H1 (cell line): ENCODE results near the gene AP3D1.

ENCODE experiments used
- POLR2A ChIP-seq, 2 experiments: IDR thresholded peaks; 1 replicate in 1 of 2; 2 replicates in 1 of 2; pipeline ENCODE4 v1.6.1; 2011; ENCODE audit warnings: low read depth in 2 of 2, low read length in 2 of 2, mild to moderate bottlenecking in 2 of 2; ENCODE audit errors: control extremely low read depth in 1 of 2
- SAP30 ChIP-seq: fragments of 300-600 bp; sonication (generic); IDR thresholded peaks from 2 replicates; pipeline ENCODE4 v1.7.1; 2012; ENCODE audit warnings: low read length, moderate library complexity, mild to moderate bottlenecking, inconsistent platforms; ENCODE audit not compliant: insufficient read depth, insufficient replicate concordance
- SRF ChIP-seq: IDR thresholded peaks from 2 replicates; pipeline ENCODE4 v1.6.1; 2011; ENCODE audit warnings: mild to moderate bottlenecking, low read depth, low read length, moderate library complexity
- TF ChIP-seq, protein P1 (sequence below), 3 experiments: IDR thresholded peaks; 1 replicate in 2 of 3; 2 replicates in 1 of 3; pipeline versions ENCODE4 v1.5.1 to v1.6.1; 2011; ENCODE audit warnings: low read length in 3 of 3, mild to moderate bottlenecking in 3 of 3, inconsistent platforms in 2 of 3, low read depth in 1 of 3, moderate library complexity in 1 of 3; ENCODE audit not compliant: insufficient read depth in 1 of 3; ENCODE audit errors: control extremely low read depth in 1 of 3

DNA sequence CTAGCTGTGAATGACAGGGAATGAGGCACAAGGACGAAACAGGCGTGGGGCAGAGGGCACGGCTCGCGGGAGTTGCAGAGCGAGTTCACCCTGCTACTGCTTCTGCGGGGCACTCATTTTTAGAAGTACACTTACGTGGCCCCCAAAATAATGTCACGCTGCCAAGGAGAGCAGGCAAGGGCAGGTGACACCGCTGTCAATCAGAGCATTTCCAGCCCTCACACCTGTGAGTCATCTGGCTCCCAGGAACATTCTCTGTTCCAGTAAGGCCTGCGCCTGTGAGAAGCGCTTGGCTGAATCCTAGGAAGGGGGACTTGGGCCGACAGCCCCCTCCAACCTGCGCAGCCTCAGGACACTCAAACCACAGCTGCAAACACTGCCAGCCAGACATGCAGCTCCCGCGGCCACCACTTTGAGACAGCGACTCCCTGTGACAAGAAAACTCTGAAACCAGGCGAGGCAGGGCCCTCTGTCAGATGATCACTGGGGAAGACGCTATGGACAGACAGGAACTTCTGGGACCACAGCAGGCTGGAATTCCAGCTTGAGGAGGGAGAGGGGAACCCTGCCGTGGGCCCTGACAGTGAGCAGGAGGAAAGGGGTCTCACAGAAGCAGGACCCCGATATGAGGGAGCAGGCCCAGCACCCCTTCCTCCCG is 25.1 kb upstream of the AP3D1 start:
- TF ChIP-seq, protein P1, sequence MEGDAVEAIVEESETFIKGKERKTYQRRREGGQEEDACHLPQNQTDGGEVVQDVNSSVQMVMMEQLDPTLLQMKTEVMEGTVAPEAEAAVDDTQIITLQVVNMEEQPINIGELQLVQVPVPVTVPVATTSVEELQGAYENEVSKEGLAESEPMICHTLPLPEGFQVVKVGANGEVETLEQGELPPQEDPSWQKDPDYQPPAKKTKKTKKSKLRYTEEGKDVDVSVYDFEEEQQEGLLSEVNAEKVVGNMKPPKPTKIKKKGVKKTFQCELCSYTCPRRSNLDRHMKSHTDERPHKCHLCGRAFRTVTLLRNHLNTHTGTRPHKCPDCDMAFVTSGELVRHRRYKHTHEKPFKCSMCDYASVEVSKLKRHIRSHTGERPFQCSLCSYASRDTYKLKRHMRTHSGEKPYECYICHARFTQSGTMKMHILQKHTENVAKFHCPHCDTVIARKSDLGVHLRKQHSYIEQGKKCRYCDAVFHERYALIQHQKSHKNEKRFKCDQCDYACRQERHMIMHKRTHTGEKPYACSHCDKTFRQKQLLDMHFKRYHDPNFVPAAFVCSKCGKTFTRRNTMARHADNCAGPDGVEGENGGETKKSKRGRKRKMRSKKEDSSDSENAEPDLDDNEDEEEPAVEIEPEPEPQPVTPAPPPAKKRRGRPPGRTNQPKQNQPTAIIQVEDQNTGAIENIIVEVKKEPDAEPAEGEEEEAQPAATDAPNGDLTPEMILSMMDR (IDR thresholded peaks at IDR 0.05; ENCODE audit: control extremely low read depth in 1 of 3, insufficient read depth in 1 of 3, low read depth in 1 of 3, low read length in 3 of 3), result no peak
- TF ChIP-seq SAP30 (no peak), SRF (no peak), POLR2A (IDR thresholded peaks at IDR 0.05; ENCODE audit: control extremely low read depth in 1 of 2, low read depth in 2 of 2, low read length in 2 of 2) (no peak)
